NCI-H82 (cell line): ENCODE data around the gene PCA3.
A peak's percentile ranks its signal among the peaks of the same experiment; 100 is the strongest.

Experiments
- DNase-seq: peaks from one replicate; lab custom pipeline; 2025; lab: John Stamatoyannopoulos, UW

PCA3 gene

GRCh38 chr9:76756941-76757673 is 7.1 kb upstream of the PCA3 start:
- no peak for DNase-seq

GRCh38 chr9:76758476-76758875 is 5.8 kb upstream of the PCA3 start:
- DNase-seq: no peak

- no peak for DNase-seq
Measured at GRCh38 chr9:76759732-76760131, 4.5 kb upstream of the PCA3 start.

GRCh38 chr9:76761448-76761847 is 2.8 kb upstream of the PCA3 start:
- DNase-seq: no peak

GRCh38 chr9:76766126-76766525 is 1.9 kb downstream of the PCA3 start:
- DNase-seq: peak; percentile 60

- no peak for DNase-seq
Measured at GRCh38 chr9:76772686-76773445, 8.6 kb downstream of the PCA3 start.

- DNase-seq: no peak
Measured at GRCh38 chr9:76784881-76785280, 20.6 kb downstream of the PCA3 start.

GRCh38 chr9:76785501-76785900 is 21.3 kb downstream of the PCA3 start:
- DNase-seq: no peak

GRCh38 chr9:76787677-76788076 is 23.4 kb downstream of the PCA3 start:
- no peak for DNase-seq

GRCh38 chr9:76789840-76790239 is 25.6 kb downstream of the PCA3 start:
- DNase-seq: no peak

- no peak for DNase-seq
Measured at GRCh38 chr9:76793784-76794431, 29.7 kb downstream of the PCA3 start.

- no peak for DNase-seq
Measured at GRCh38 chr9:76796296-76796695, 32.1 kb downstream of the PCA3 start.

GRCh38 chr9:76798527-76798926 is 34.3 kb downstream of the PCA3 start:
- DNase-seq: no peak

- no peak for DNase-seq
Measured at GRCh38 chr9:76799473-76799872, 35.2 kb downstream of the PCA3 start.

GRCh38 chr9:76800901-76801300 is 36.7 kb downstream of the PCA3 start:
- DNase-seq: no peak

- no peak for DNase-seq
Measured at GRCh38 chr9:76803083-76803482, 38.8 kb downstream of the PCA3 start.

GRCh38 chr9:76803762-76804161 is 39.5 kb downstream of the PCA3 start:
- DNase-seq: no peak

- no peak for DNase-seq
Measured at GRCh38 chr9:76808636-76809035, 44.4 kb downstream of the PCA3 start.

GRCh38 chr9:76810377-76810957 is 46.2 kb downstream of the PCA3 start:
- peak; percentile 70 for DNase-seq

- no peak for DNase-seq
Measured at GRCh38 chr9:76812591-76812990, 48.4 kb downstream of the PCA3 start.

GRCh38 chr9:76817489-76817888 is 53.3 kb downstream of the PCA3 start:
- DNase-seq: no peak

GRCh38 chr9:76818271-76818670 is 54.0 kb downstream of the PCA3 start:
- DNase-seq: no peak

GRCh38 chr9:76820431-76820830 is 56.2 kb downstream of the PCA3 start:
- no peak for DNase-seq
